GM12865 (cell line): Measurements from ENCODE around the gene PTPRK.

Experiments used
- DNase-seq: peaks from one replicate; pipeline ENCODE4 v3.0.0; 2010; ENCODE audit warnings: low read depth
- H3K4me3 ChIP-seq: 2 replicates; pipeline ENCODE4 v1.5.1; 2011; ENCODE audit warnings: mild to moderate bottlenecking, low read depth, low read length, control low read depth
- CTCF ChIP-seq: IDR thresholded peaks from 2 replicates; pipeline ENCODE4 v1.5.1; 2011; ENCODE audit warnings: low read length, control low read depth, low read depth, inconsistent platforms; ENCODE audit not compliant: insufficient read depth; ENCODE audit errors: missing control alignments

The PTPRK gene

GRCh38 chr6:128131566-128131965 lies 388.8 kb downstream of the PTPRK start:
- H3K4me3 ChIP-seq: no peak overlapping the region
- DNase-seq: no peak
- TF ChIP-seq CTCF: no peak

- H3K4me3 ChIP-seq: no peak overlapping the region
- DNase-seq: no peak
- no peak for TF ChIP-seq CTCF
These were observed 389.4 kb downstream of the PTPRK start for GRCh38 chr6:128131036-128131435.

- no peak overlapping the region for H3K4me3 ChIP-seq
- TF ChIP-seq CTCF: no peak
- no peak for DNase-seq
These were observed 390.7 kb downstream of the PTPRK start for GRCh38 chr6:128129679-128130078.

- TF ChIP-seq CTCF: no peak
- H3K4me3 ChIP-seq: no peak overlapping the region
- no peak for DNase-seq
These were observed 392.7 kb downstream of the PTPRK start for GRCh38 chr6:128127650-128128049.

GRCh38 chr6:128124713-128125112 lies 395.7 kb downstream of the PTPRK start:
- TF ChIP-seq CTCF: no peak
- no peak overlapping the region for H3K4me3 ChIP-seq
- DNase-seq: no peak

- TF ChIP-seq CTCF: no peak
- H3K4me3 ChIP-seq: no peak overlapping the region
- DNase-seq: no peak
These were observed 398.8 kb downstream of the PTPRK start for GRCh38 chr6:128121610-128122009.

- H3K4me3 ChIP-seq: no peak overlapping the region
- no peak for TF ChIP-seq CTCF
- no peak for DNase-seq
These were observed 399.2 kb downstream of the PTPRK start for GRCh38 chr6:128121190-128121589.
